GM13976 (cell line): Measurements from ENCODE around the gene USE1.

ENCODE experiments used
- DNase-seq: peaks from one replicate; pipeline ENCODE4 v3.0.0; 2012; ENCODE audit warnings: low spot score
- in situ Hi-C: fragments of 300-500 bp; cut with MboI; formaldehyde crosslinking; loops from one replicate; pipeline ENCODE4 v1.12.0; 2022; ENCODE audit warnings: low sequenced_read_pairs, mixed read lengths, inconsistent platforms; ENCODE audit not compliant: unreplicated experiment
- TF ChIP-seq, protein P1 (sequence below): IDR thresholded peaks from 2 replicates; pipeline ENCODE4 v1.5.1; 2012; ENCODE audit warnings: borderline replicate concordance, mild to moderate bottlenecking; ENCODE audit not compliant: insufficient read depth; ENCODE audit errors: extremely low read depth, missing control alignments, control extremely low read depth

USE1 gene

DNA sequence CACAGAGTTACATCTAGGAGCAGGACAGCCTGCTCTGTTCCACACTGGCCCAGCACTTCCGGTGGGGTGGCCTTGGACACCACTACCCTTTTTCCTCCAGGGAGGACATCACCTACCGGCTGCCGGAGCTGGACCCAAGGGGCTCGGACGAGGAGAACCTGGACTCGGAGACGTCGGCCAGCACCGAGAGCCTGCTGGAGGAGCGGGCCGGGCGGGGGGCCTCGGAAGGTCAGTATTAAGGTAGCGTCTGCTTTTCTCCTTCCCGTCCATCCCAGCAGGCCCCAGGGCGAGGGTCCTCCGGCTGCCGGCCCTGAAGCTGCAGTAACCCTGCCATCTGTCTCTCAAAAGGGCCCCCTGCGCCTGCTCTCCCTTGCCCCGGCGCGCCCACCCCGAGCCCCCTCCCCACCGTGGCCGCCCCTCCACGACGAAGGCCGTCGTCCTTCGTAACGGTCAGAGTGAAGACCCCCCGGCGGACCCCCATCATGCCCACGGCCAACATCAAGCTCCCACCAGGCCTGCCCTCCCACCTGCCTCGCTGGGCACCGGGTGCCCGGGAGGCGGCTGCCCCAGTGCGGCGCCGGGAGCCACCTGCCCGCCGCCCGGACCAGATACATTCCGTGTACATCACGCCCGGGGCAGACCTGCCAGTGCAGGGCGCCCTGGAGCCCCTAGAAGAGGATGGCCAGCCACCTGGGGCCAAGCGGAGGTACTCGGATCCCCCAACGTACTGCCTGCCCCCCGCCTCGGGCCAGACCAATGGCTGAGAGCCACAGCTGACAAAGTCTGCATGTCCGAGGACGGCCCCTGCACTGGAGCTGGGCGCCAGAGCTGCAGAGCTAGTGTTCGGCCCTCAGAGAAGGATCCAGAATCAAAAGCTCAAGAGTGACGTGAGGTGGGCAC lies 3.4 kb upstream of the USE1 start:
- TF ChIP-seq, protein P1, sequence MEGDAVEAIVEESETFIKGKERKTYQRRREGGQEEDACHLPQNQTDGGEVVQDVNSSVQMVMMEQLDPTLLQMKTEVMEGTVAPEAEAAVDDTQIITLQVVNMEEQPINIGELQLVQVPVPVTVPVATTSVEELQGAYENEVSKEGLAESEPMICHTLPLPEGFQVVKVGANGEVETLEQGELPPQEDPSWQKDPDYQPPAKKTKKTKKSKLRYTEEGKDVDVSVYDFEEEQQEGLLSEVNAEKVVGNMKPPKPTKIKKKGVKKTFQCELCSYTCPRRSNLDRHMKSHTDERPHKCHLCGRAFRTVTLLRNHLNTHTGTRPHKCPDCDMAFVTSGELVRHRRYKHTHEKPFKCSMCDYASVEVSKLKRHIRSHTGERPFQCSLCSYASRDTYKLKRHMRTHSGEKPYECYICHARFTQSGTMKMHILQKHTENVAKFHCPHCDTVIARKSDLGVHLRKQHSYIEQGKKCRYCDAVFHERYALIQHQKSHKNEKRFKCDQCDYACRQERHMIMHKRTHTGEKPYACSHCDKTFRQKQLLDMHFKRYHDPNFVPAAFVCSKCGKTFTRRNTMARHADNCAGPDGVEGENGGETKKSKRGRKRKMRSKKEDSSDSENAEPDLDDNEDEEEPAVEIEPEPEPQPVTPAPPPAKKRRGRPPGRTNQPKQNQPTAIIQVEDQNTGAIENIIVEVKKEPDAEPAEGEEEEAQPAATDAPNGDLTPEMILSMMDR, result no peak
- DNase-seq, result no peak
- in situ Hi-C loops, result no loop called here

GRCh38 chr19:17213334-17213733 lies 1.8 kb upstream of the USE1 start:
- TF ChIP-seq, protein P1, result no peak
- no peak for DNase-seq
- in situ Hi-C loops, result no loop called here

GRCh38 chr19:17214508-17215126 lies 540 bp upstream of the USE1 start:
- TF ChIP-seq, protein P1, result no peak
- in situ Hi-C loops, result no loop called here
- DNase-seq, result no peak

DNA sequence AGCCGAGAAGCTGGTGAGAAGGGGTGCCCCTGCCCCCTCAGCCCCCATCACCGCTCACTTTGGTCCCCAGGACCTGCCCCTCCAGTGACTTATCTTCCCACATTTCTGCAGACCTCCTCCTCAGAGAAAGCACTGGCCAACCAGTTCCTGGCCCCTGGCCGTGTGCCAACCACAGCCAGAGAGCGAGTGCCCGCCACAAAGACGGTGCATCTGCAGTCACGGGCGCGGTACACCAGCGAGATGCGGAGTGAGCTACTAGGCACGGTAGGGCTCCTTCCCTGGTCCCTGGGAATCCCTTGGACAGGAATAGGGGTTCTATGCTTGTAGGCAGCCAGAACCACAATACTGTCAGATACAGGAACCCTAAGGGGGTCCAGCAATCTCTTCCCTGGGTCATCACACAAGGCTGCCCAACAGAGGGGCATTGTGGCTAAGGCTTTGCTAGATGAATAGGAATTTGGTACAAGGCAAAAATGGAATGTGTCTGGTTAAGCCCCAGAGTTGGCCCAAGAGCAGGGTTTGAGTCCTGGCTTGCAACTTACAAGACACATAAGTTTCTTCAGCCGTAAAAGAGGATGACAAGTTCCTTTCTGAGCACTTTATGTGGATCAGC lies 1.0 kb downstream of the USE1 start:
- in situ Hi-C loops, result no loop called here
- TF ChIP-seq, protein P1, result no peak
- DNase-seq, result no peak

DNA sequence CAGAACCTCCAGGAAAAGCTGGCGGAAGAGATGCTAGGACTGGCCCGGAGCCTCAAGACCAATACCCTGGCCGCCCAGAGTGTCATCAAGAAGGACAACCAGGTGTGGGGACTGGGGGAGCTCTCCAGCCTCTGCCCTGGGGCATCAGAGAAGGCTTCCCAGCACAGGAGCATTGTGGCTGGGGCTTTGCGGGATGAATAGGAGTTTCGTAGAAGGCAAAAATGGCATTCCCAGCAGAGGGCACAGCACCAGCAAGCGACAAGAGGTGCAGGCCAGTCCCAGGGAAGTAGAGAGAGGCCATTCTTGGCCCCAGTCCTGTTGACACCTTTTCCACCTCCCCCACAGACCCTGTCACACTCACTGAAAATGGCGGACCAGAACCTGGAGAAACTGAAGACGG lies 4.1 kb downstream of the USE1 start:
- no peak for DNase-seq
- TF ChIP-seq, protein P1, result no peak
- in situ Hi-C loops, result no loop called here

DNA sequence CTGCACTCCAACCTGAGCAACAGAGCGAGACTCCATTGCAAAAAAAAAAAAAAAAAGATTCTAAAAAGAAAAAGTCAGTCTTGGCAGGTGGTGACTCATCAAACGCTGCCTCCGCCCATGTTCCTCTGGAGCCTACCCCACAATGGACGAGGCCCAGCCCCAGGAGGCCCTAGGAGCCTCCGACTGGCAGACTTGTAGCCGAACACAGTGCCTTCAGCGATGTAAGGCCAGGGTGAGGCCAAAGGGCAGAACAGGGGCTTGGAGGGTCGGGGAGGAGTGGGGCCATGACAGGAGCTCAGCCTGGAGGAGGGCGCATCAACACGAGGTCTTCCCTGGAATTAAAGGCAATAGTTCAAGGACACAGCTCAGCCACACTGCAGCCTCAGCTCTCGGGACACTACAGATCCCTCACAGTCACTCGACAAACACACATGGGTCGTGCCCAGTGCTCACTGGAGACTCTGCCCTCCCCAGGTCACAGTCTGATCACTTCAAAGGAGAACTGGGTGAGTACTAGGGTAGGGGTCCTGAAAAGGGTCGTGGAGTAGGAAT lies 5.1 kb downstream of the USE1 start:
- no peak for DNase-seq
- TF ChIP-seq, protein P1, result no peak
- in situ Hi-C loops, result no loop called here
